AML-193 (cell line): ENCODE data around the gene SLAMF9.
"Not testable (repeated sequence)": the region's sequence is repeated elsewhere in the genome, so short reads cannot be mapped to it uniquely, and the experiment has no call there.

Experiments
- DNase-seq, 2 experiments: peaks; one replicate each; lab custom pipeline; 2025; lab: John Stamatoyannopoulos, UW

The SLAMF9 gene

DNA sequence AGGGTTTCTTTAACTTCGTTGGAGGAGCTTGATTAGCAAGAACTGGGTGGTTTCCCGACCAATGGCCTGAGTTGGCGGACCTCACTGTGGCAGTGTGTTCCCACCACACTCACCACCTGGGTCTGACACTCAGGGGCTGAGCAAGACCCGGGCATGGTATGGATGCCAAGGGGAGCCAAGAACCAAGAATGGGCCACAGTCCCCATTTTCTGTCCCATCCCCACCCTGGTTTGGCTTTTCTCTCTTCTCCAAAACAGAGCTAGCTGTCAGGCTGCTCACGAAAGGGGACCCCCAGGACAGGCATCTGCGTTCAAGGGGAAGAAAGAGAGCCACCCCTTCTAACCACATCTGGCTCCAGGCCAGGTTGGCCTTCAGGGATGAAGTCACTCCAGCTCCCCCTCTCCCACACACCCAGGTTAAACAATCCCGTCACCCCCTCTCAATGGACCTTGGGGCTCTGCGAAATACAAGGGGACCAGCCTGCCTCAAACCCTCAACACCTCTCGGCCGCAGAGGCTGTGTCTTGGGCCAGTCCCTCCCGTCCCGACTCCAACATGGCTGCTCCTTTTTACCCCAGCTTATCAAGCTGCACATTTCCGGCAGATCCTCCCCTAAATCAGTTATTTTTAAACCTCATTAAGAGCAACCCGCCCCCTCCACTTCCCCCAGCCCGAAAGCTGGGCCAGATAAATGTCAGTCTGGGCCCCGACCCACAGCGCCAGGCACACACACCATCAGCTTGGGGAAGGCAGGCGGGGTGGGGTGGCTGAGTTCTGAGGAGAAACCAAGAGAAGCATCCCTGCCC is 32.1 kb downstream of the SLAMF9 start:
- no peak for DNase-seq

DNA sequence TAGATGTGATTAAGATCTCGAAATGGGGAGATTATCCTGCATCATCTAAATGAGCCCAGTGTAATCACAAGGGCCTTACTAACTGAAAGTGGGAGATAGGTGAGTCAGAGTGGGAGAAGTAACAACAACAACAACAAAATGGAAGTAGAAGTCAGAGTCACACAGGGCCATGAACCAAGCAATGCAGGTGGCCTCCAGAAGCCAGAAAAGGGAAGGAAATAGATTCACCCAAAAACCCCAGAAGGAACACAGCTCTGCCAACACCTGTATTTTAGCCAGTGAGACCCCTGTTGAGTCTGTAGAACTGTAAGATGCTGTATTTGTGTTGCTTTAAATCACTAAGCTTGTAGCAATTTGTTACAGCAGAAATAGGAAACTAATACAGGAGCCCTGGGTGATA is 32.8 kb downstream of the SLAMF9 start:
- no peak for DNase-seq

DNA sequence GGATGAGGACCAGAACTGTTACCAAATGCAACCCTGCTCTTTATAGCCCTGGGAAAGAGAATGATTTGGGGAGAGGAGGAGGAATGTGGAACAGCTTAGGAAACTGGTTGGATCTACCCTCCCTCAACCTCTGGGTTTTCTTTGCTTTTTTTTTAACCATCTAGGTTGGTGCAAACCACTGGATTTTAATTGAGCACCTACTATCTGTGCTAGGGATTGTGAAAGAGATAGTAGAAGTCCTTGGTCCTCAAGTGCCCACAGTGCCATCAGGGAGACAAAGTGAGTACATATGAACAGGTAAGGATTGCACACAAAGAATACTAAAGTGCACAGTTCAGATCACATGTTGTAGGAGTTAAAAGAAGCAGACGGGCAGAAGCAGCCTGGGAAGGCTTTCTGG is 33.4 kb downstream of the SLAMF9 start:
- DNase-seq, result no peak

DNA sequence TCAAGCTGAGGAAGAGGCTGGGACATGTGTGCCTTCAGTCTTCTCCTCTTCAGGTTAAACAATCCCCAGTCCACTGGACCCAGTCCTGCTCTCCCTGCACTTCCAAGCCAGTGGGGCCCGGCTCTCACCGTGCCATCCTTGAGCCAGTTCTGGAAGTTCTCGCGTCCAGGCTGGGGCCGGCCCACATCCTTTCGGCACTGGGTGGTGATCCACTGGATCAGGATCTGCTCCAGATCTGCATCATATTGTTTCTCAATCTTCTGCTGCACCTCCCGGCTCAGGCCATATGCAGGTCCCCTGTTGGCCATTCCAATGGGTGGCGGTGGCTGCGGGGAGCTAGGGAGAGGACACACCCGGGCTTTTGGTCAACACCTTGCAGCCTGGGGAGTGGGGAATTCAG is 33.8 kb downstream of the SLAMF9 start:
- DNase-seq, result no peak

DNA sequence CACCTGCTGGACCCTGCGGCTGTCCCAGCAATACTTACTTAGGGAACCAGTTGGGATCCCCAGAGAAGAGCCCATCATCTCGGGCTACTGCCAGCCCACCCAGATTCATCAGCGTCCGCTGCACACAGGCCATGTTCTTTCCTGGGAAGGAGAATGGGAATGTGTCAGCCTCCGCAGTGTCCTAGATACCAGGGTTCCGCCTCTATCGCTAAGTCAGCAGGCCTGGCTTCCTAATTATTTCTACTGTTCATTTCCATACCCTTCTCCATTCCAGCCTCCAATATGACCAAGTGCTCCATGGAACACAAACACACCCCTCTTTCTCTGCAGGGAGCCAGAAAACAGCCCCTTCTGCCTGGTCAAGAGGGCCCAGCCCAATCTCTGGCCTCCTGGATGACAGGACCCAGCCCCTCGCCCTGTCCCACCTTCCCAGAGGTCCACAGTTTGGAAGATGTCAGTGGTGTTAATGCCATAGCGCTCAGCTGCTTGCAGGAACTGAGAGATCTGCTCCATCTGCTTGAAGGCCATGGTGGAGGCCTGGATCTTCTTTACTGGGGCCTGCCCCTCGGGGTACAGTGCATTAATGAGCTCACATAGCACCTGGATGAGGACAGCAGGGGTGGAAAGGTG is 34.7 kb downstream of the SLAMF9 start:
- DNase-seq, result no peak

DNA sequence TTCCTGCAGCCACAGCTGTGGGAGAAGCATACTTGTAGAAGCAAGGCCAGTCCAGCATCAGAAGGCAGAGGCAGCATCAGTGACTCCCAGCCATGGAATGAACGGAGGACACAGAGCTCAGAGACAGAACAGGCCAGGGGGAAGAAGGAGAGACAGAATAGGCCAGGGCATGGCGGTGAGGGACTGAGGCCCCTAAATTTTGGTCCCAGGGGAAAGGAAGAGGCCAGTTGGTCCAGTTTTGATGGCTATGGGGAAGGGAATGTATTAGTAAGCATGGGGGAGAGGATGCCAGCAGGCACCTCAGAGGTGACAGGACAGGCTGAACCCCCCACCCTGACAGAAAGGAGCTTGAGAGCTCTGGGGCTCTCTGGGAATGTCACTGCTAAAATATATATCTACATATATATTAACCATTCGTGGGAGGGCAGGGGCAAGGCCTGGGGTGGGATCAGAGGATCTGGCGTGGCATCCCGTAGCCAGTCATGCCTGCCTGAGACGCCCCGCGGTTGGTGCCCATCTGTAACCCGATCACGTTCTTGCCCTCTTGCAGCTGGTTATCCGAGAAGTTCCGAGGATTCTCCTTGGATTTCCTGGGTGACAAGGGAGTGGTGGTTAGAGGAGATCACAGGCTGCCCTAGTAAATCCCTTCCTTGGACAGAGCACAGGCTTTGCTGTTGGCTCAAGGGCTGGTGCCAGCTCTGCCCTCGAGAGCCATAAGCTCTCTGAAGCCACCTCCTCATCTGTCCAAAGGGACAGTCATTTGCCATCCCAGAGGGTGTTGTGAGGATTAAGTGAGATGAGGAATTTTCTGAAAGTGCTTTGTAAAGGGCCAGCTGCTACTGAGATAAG is 35.5 kb downstream of the SLAMF9 start:
- DNase-seq, result no peak

DNA sequence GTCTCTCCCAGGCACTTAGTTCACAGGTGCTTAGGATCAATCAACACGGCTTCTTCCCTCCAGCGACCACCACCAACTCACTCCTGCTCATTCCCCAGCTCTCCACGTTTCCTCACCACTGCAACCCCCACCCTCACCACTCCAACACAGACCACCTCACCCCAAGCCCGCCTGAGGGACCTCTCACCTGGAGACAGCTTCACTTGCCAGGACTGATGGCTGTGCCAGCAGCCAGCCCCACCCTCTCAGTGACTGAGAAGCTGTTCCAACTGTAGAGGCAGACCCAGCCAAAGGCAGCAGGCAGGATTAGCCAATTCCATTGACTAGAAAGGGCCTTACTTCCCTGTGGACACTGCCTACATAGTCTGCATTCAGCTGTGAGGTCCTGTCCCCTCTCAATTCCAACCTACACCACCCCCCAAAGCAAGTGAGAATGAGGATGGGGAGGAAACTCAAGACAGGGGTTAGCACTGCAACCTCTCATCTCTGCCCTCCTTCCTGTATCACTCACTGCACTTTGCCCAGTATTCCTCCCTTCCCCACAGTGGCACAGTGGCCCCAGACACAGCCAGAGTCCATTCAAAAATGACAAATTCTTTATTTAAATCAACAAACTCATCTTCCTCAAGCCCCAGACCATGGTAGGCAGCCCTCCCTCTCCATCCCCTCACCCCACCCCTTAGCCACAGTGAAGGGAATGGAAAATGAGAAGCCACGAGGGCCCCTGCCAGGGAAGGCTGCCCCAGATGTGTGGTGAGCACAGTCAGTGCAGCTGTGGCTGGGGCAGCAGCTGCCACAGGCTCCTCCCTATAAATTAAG is 36.3 kb downstream of the SLAMF9 start:
- DNase-seq, result no peak

DNA sequence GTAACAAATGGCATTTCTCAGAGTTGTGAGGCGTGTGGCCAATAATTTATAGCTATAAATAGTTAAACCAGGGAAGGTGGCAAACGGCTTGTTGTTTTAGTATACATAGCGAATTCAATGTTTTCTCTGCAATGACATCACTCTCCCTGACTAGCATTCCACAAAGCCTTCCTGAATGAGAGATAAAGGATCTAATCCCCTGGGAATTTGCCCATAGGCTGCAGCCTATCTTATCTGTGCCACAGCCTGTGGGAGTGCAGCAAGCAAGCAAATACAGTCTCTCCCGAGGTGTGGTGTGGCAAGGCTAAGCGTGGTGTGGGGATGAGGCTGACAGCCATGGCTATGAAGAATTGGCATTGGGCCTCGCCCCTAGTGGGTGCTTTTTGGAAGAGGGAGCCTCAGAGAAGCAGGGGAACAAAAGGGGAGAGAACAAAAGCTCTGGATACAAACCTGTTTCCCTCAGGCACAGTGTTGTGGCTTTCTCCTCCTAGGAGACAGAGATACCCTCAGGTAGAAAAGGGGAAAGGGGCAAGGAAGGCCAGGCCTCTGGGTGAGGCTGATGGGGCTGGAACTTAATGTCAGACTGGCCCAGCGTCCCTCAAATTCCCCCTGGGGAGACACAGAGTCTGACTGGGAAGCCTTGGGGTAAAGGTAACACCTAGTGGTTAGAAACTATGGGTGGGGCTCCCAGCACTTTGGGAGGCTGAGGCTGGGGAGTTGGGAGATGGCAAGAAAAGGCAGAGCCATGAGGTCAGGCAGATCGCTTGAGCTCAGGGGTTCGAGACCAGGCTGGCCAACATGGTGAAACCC is 37.6 kb downstream of the SLAMF9 start:
- no peak for DNase-seq

DNA sequence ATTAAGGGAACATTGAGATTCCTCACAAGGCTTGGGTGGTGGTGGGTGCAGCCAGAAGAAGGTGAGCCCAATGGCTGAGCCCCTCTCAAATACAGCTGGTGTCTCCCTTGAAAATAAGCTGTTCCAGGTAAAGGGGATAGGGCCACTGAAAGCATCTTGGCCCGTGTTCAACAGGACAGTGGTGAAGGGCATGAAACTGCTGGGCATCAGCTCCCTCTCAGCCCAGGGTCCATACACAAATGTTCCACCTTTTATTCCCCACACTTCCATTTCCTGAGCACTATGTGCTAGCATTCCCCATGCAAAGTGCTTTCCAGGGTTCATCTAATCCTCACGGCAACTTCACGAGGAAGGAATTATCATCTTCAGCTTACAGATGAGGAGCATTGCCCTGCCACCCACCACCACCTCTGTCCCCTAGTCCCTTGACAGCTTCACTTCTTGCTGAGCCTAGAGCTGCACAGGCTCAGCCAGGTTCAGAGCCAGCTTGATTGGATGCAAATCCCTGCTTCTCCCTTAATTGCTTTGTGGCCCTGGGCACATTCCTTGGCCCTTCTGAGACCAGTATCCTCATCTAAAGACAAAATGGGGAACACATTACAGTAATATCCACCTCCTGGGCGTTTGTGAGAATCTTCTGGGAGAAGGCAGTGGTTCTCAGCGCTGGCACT is 38.3 kb downstream of the SLAMF9 start:
- no peak for DNase-seq

DNA sequence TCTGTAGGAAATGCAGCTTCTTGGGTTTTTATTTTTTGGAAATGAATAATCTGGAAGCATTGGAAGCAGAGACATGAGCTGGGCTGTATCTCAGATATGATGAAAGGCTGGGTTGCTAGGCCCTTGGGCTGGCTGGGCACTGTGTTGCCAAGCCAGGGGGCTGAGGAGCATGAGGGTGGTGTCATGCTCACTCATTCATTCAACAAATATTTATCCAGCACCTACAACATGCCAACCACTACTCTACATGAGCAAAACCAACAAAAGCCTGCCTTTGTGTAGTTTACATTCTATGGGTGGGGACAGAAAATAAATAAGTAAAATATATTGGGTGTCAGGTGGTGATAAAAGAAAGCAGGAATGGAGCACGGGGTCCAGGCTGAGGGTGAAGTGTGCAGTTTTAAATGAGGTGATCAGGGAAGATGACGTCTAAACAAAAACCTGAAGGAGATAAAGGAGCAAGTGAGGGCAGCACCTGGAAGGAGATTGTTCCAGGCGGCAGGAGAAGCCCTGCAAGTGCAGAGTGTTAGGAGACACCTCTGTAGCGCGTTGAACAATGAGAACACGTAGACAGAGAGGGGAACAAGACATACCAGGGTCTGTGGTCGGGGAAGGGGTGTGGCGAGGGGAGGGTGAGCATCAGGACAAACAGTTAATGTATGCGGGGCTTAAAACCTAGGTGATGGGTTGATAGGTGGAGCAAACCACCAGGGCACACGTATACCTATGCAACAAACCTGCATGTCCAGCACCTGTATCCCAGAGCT is 39.6 kb downstream of the SLAMF9 start:
- no peak for DNase-seq

DNA sequence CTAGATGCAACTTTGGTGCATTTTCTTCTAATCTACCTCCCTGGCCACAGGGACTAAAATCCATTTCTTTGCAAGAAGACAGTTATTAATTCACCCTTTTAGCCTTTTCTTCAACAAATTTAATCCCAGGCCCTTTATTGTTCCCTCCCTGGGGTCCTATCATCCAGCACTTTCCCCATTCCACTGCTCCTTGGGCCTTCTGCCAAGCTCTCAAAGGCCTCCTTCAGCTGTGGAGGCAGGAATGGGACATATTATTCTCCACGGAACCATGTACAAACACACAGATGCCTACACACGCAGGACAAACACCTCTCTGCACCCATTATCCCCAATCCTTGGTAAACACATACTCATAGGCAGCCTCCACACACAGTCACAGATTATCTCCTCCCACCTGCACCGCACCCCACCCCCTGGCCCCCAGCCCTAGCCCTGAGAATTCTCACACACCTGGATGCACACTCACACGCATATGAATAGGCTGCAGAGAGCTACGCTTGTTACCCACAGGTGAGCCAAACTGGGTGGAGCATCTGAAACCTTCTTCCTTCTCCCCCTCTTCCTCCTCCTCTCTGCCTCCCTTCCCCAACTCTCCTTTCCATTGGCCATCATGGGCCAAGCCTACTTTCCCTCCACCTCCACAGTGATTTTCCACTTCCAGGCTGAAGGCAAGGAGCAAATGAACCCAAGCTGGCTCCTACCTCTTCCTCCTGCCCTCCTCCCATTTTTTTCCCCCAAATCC is 40.4 kb downstream of the SLAMF9 start:
- no peak for DNase-seq

DNA sequence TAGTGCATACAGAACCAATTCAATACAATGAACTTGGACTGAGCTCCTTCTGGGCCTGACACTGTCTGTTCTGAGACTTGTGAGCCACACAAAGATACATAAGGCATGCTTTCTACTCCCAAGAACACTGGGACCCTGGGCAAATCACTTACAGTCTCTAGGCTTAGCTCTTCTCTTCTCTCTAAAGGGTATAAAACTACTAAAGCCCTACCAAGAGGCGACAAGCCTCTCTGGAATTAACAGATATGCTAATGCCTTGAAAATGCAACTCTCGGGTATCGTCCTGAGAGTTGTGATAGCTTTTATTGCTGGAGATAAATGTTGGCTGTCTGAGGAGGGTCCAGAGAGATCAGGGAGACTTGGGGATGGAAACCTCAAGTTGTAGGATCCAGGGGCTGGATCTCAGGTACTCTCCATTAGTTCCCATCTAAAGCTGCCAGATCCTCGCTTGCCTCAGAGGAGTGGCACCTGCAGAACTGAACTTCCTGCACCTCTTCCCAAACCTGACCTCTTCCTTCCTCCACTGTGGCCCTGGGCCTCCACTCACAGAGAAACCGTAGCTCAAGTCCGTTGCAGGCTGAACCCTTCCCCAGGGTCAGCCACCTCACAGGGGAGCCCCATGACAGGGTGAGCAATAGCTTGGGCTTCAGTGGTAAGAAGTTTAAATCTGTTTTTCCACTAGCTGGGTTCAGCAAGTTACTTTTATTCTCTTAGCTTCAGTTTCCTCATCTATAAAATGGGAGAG is 42.5 kb downstream of the SLAMF9 start:
- no peak for DNase-seq

DNA sequence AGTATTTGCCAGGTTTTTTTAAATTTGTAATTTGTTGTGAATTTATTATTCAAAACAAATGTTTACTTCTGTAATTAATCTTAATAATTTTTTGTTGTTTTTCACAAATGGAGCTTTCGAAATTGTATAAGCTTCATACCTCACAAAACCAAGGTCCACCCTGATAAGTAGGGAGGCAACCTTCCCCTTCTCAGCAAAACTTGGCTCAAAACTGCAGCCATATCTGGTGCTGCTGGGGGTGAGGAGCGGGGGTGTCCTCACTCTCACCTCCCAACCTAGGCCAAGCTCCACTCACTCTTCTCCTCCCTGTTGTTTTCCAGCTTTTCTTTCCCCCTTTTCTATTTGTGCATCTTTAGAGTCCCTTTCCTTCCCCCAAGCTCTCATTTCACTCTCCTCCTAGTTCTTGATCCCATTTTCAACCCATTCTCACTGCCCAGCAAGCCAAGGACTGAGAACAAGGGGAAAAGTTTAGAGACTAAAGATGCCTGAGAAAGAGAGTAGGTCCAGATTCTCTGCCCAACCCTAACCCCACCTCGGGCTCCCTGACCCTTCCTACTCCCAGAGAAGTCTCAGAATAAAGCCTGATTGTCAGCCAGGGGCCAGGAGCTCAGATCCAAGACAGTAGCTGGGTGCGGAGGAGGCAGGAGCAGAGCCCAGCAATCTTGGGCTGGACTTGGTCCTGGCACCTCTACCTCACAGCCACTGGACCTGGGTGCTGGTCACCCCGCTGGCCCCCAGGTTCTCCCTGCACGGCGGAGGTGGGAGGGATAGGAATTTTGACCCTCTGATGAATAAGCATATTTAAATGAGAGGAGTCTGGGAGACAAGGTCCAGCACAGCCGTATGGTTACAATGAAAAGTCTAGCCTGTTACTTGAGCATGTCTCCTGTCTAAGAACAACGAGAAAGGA is 45.8 kb downstream of the SLAMF9 start:
- DNase-seq, result no peak

DNA sequence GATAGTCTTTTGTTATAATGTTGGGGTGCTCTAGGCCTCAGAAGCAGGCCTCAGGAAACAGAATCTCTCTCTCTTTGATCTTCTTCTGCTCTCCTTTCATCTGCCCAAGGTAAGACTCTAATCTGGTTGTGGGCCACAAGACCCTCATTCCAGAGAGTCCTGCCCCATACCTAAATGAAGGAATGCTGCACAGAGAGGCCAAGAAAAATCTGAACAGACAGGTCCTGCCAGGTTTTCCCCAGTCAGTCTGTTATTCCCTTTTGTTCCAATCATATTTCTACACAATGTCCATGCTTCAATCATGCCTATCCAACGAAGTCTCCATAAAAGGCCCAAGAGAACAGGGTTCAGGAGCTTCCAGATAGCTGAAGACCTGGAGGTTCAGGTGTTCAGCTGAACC is 47.1 kb downstream of the SLAMF9 start:
- DNase-seq, result no peak

DNA sequence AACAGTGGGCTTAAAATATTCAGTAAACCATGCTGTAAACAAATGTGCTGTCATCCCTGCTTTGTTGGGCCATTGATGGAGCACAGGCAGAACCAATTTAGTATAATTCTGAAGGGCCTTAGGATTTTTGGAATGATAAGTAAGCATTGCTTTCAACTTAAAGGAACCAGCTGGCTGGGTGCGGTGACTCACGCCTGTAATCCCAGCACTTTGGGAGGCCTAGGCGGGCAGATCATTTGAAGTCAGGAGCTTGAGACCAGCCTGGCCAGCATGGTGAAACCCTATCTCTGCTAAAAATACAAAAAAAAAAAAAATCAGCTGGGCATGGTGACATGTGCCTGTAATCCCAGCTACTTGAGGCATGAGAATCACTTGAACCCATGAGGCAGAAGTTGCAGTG is 50.0 kb downstream of the SLAMF9 start:
- not testable (repeated sequence) for DNase-seq

DNA sequence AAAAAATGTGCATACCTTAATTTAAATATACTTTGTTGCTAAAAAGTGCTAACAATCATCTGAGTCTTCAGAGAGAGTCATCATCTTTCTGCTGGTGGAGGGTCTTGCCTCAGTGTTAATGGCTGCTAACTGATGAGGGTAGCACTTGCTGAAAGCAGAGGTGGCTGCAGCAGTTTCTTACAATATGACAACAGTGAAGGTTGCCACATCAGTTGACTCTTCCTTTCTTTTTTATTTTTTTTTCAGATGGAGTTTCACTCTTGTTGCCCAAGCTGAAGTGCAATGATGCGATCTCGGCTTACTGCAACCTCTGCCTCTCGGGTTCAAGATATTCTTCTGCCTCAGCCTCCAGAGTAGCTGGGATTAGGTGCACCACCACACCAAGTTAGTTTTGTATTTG is 51.5 kb downstream of the SLAMF9 start:
- peak; percentile 11 to 27 for DNase-seq
